H9 (cell line): ENCODE results near the gene NFKBIZ. TPM values are rescaled to one million over a fixed set of nuclear protein-coding genes. Genes with fewer than 3 reads are reported as not detected.

Experiments
- DNase-seq: peaks from one replicate; pipeline ENCODE4 v3.0.0-alpha.2; 2017
- H2AFZ ChIP-seq: one replicate; pipeline ENCODE4 v1.6.1; 2013; ENCODE audit warnings: mild to moderate bottlenecking, low read length, control low read depth, moderate library complexity
- H2AK5ac ChIP-seq: 2 replicates; pipeline ENCODE4 v1.6.1; 2013; ENCODE audit warnings: low read length, control low read depth, mixed read lengths; ENCODE audit not compliant: insufficient read length
- H2BK120ac ChIP-seq: one replicate; pipeline ENCODE4 v1.6.1; 2013; ENCODE audit warnings: low read depth, mild to moderate bottlenecking, low read length, control low read depth, inconsistent platforms; ENCODE audit not compliant: poor library complexity, severe bottlenecking
- H2BK12ac ChIP-seq: 2 replicates; pipeline ENCODE4 v1.6.1; 2013; ENCODE audit warnings: low read length, control low read depth, mixed read lengths, low read depth; ENCODE audit not compliant: insufficient read length
- H2BK15ac ChIP-seq: 2 replicates; pipeline ENCODE4 v1.6.1; 2013; ENCODE audit warnings: low read depth, low read length, control low read depth
- H2BK20ac ChIP-seq: one replicate; pipeline ENCODE4 v1.6.1; 2013; ENCODE audit warnings: low read depth, mild to moderate bottlenecking, low read length, control low read depth, inconsistent platforms; ENCODE audit not compliant: poor library complexity, severe bottlenecking
- H2BK5ac ChIP-seq: 2 replicates; pipeline ENCODE4 v1.6.1; 2013; ENCODE audit warnings: low read length, control low read depth, mixed read lengths; ENCODE audit not compliant: insufficient read length
- H3K14ac ChIP-seq: 2 replicates; pipeline ENCODE4 v1.6.1; 2013; ENCODE audit warnings: low read length, control low read depth; ENCODE audit not compliant: insufficient read depth
- H3K18ac ChIP-seq: 2 replicates; pipeline ENCODE4 v1.6.1; 2013; ENCODE audit warnings: low read depth, mild to moderate bottlenecking, mixed read lengths, low read length, control low read depth; ENCODE audit not compliant: insufficient read length
- H3K23ac ChIP-seq: 2 replicates; pipeline ENCODE4 v1.6.1; 2013; ENCODE audit warnings: low read length, control low read depth, mixed read lengths, low read depth; ENCODE audit not compliant: insufficient read length
- H3K23me2 ChIP-seq: 2 replicates; pipeline ENCODE4 v1.6.1; 2013; ENCODE audit warnings: low read depth, mild to moderate bottlenecking, mixed read lengths, low read length, control low read depth; ENCODE audit not compliant: insufficient read length, poor library complexity, severe bottlenecking
- H3K27ac ChIP-seq: 2 replicates; pipeline ENCODE4 v1.5.1; 2013; ENCODE audit warnings: low read length, control low read depth, mixed read lengths, low read depth; ENCODE audit not compliant: insufficient read length
- H3K27me3 ChIP-seq: 2 replicates; pipeline ENCODE4 v1.6.1; 2013; ENCODE audit warnings: low read length, control low read depth, inconsistent platforms; ENCODE audit not compliant: insufficient read depth
- H3K4ac ChIP-seq: 2 replicates; pipeline ENCODE4 v1.6.1; 2013; ENCODE audit warnings: low read depth, mild to moderate bottlenecking, control low read depth, inconsistent platforms, low read length, moderate library complexity
- H3K4me1 ChIP-seq: 2 replicates; pipeline ENCODE4 v1.6.1; 2013; ENCODE audit warnings: low read length, control low read depth, inconsistent platforms; ENCODE audit not compliant: insufficient read depth
- H3K4me2 ChIP-seq: 2 replicates; pipeline ENCODE4 v1.6.1; 2013; ENCODE audit warnings: low read length, control low read depth, mixed read lengths; ENCODE audit not compliant: insufficient read length, insufficient read depth
- H3K56ac ChIP-seq: 2 replicates; pipeline ENCODE4 v1.6.1; 2013; ENCODE audit warnings: low read depth, mild to moderate bottlenecking, mixed read lengths, low read length, control low read depth; ENCODE audit not compliant: insufficient read length
- H3K79me1 ChIP-seq: 2 replicates; pipeline ENCODE4 v1.6.1; 2013; ENCODE audit warnings: low read depth, mild to moderate bottlenecking, moderate library complexity, low read length, control low read depth, inconsistent platforms; ENCODE audit not compliant: insufficient read depth, poor library complexity, severe bottlenecking
- H3K79me2 ChIP-seq: 2 replicates; pipeline ENCODE4 v1.6.1; 2013; ENCODE audit warnings: low read length, control low read depth, inconsistent platforms; ENCODE audit not compliant: insufficient read depth
- H3K9ac ChIP-seq: 2 replicates; pipeline ENCODE4 v1.6.1; 2013; ENCODE audit warnings: low read length, control low read depth, mixed read lengths; ENCODE audit not compliant: insufficient read length; ENCODE audit errors: extremely low read depth
- H3K9me3 ChIP-seq: one replicate; pipeline ENCODE4 v1.6.1; 2013; ENCODE audit warnings: low read depth, low read length, inconsistent platforms; ENCODE audit not compliant: control insufficient read depth
- H3T11ph ChIP-seq: one replicate; pipeline ENCODE4 v1.6.1; 2013; ENCODE audit warnings: mild to moderate bottlenecking, low read length, control low read depth, inconsistent platforms
- H4K20me1 ChIP-seq: one replicate; pipeline ENCODE4 v1.6.1; 2013; ENCODE audit not compliant: control insufficient read depth, insufficient read length, insufficient read depth
- H4K5ac ChIP-seq: 2 replicates; pipeline ENCODE4 v1.6.1; 2013; ENCODE audit warnings: low read depth, mild to moderate bottlenecking, mixed read lengths, low read length, control low read depth; ENCODE audit not compliant: insufficient read length
- H4K8ac ChIP-seq: replicated peaks from 2 replicates; pipeline ENCODE4 v1.6.1; 2013; ENCODE audit warnings: low read length, control low read depth, mixed read lengths, low read depth; ENCODE audit not compliant: insufficient read length
- H4K91ac ChIP-seq: 2 replicates; pipeline ENCODE4 v1.6.1; 2013; ENCODE audit warnings: low read depth, mild to moderate bottlenecking, moderate library complexity, mixed read lengths, low read length, control low read depth; ENCODE audit not compliant: insufficient read length
- H3K27ac Mint-ChIP-seq, 3 experiments: 2 replicates in 2 of 3; 3 replicates in 1 of 3; pipeline ENCODE4 v1.8.0; 2020 to 2021; ENCODE audit warnings: mixed read lengths in 3 of 3, mild to moderate bottlenecking in 1 of 3, moderate library complexity in 1 of 3
- H3K27me3 Mint-ChIP-seq: 2 replicates; pipeline ENCODE4 v1.8.0; 2021; ENCODE audit warnings: low read depth, mild to moderate bottlenecking, moderate library complexity, mixed read lengths
- H3K36me3 Mint-ChIP-seq, 3 experiments: 2 replicates in 2 of 3; 3 replicates in 1 of 3; pipeline ENCODE4 v1.8.0; 2020 to 2021; ENCODE audit warnings: low read depth in 3 of 3, mixed read lengths in 3 of 3; ENCODE audit not compliant: insufficient read depth in 1 of 3
- H3K4me1 Mint-ChIP-seq, 2 experiments: 2 replicates each; pipeline ENCODE4 v1.8.0; 2020; ENCODE audit warnings: mixed read lengths in 2 of 2
- H3K4me3 Mint-ChIP-seq, 2 experiments: 2 replicates in 1 of 2; 3 replicates in 1 of 2; pipeline ENCODE4 v1.8.0; 2020 to 2021; ENCODE audit warnings: mild to moderate bottlenecking in 2 of 2, mixed read lengths in 2 of 2, moderate library complexity in 1 of 2
- H3K9me3 Mint-ChIP-seq, 2 experiments: 2 replicates in 1 of 2; 3 replicates in 1 of 2; pipeline ENCODE4 v1.8.0; 2020; ENCODE audit warnings: mild to moderate bottlenecking in 2 of 2, mixed read lengths in 2 of 2, moderate library complexity in 1 of 2
- CTCF ChIP-seq: fragments of 200-600 bp; sonication (generic); conservative IDR thresholded peaks from 3 replicates; pipeline ENCODE4 v1.8.0; 2021; ENCODE audit warnings: antibody characterized with exemption, mild to moderate bottlenecking
- WGBS: extraction: QIAGEN DNeasy Blood & Tissue Kit; methylation state at CpG from one replicate; pipeline ENCODE4 v1.1.7; 2013; ENCODE audit warnings: missing lambda C conversion rate, low lambda C conversion rate, mixed read lengths; ENCODE audit not compliant: insufficient read length; ENCODE audit errors: extremely low coverage; 5-methylcytosine and 5-hydroxymethylcytosine counted together
- total RNA-seq: library from RNA; stranded (reverse); gene quantifications from 2 replicates; pipeline ENCODE4 v1.2.1, GENCODE V29; 2021

NFKBIZ gene
- total RNA-seq, 1 experiment from 2014 or later = 11.1 TPM

DNA sequence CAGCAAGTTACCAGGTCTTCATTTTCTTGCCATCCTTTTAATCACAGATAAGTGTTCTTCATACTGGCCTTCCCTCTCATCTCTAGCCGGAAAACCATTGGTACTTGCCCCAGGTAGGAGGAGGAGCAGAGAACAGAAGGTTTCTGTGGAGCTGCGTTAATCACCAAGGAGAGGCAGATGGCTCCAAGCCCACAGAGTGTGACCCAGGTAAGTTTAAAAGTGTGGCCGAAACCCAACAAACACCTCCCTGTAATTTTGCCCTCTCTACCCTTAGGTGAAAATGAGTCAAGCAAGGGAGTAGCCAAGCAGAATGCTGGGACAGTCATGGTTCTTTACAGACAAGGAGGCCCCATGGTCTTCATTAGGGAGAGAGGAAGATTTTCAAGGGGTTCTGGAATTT is 37.3 kb downstream of the NFKBIZ start:
- Histone ChIP-seq H2BK15ac (no peak overlapping the region), H2BK120ac (no peak overlapping the region), H2BK12ac (no peak overlapping the region), H3K14ac (no peak overlapping the region), H3T11ph (no peak overlapping the region), H3K9me3 (no peaks in the 10 kb centered on the region), H4K91ac (no peak overlapping the region), H2BK20ac (no peak overlapping the region), H2AFZ (no peak overlapping the region), H4K5ac (no peak overlapping the region), H3K27ac (no peak overlapping the region), H3K79me1 (no peaks in the 10 kb centered on the region), H3K4ac (no peak overlapping the region), H3K4me2 (no peak overlapping the region), H3K27me3 (no peaks in the 10 kb centered on the region), H2AK5ac (no peak overlapping the region), H4K20me1 (no peaks in the 10 kb centered on the region), H3K18ac (no peak overlapping the region), H3K9ac (no peak overlapping the region), H2BK5ac (no peak overlapping the region), H3K4me1 (no peaks in the 10 kb centered on the region), H3K23ac (no peak overlapping the region), H4K8ac (no peak overlapping the region), H3K56ac (no peak overlapping the region), H3K23me2 (no peaks in the 10 kb centered on the region), H3K79me2 (no peaks in the 10 kb centered on the region)
- no peak for DNase-seq
- Mint-ChIP-seq H3K9me3 (peaks cover 2 to 6% of the 10 kb centered on the region in 2 experiments), H3K27ac (no peak overlapping the region), H3K36me3 (no peaks in the 10 kb centered on the region), H3K4me1 (no peaks in the 10 kb centered on the region), H3K4me3 (no peak overlapping the region), H3K27me3 (no peaks in the 10 kb centered on the region)
- no CpG with 5 or more reads among the region's 3 CpGs for WGBS
- TF ChIP-seq CTCF = no peak
